WTC11 (cell line): Measurements from ENCODE around the gene REC8. TPM values are rescaled to one million over a fixed set of nuclear protein-coding genes. Genes with fewer than 3 reads are reported as not detected.

ENCODE experiments used
- EMX1 ChIP-seq: fragments of 250-450 bp; sonication (Bioruptor Pico); IDR thresholded peaks from 2 replicates; pipeline ENCODE4 v1.8.0; 2021; ENCODE audit warnings: mild to moderate bottlenecking
- IRF2 ChIP-seq: sonication (generic); formaldehyde crosslinking; IDR thresholded peaks from 2 replicates; pipeline ENCODE4 v1.8.0; 2022; ENCODE audit warnings: low read depth, missing genetic modification reagents, borderline replicate concordance
- NFE2L1 ChIP-seq: sonication (generic); formaldehyde crosslinking; IDR thresholded peaks from 2 replicates; pipeline ENCODE4 v1.8.1; 2023; ENCODE audit warnings: missing genetic modification reagents
- NR1H2 ChIP-seq: sonication (generic); formaldehyde crosslinking; IDR thresholded peaks from 2 replicates; pipeline ENCODE4 v1.9.0; 2021; ENCODE audit warnings: mild to moderate bottlenecking, moderate library complexity, missing genetic modification reagents
- RELA ChIP-seq: sonication (generic); formaldehyde crosslinking; IDR thresholded peaks from 2 replicates; pipeline ENCODE4 v1.8.1; 2022; ENCODE audit warnings: missing genetic modification reagents, mild to moderate bottlenecking, borderline replicate concordance
- SMAD3 ChIP-seq: sonication (generic); formaldehyde crosslinking; IDR thresholded peaks from 2 replicates; pipeline ENCODE4 v1.8.0; 2022; ENCODE audit warnings: missing genetic modification reagents, mild to moderate bottlenecking, borderline replicate concordance
- SMAD4 ChIP-seq: sonication (generic); formaldehyde crosslinking; IDR thresholded peaks from 2 replicates; pipeline ENCODE4 v1.8.0; 2022; ENCODE audit warnings: mild to moderate bottlenecking, missing genetic modification reagents
- TCF7 ChIP-seq: sonication (generic); formaldehyde crosslinking; IDR thresholded peaks from 2 replicates; pipeline ENCODE4 v1.8.0; 2022; ENCODE audit warnings: mild to moderate bottlenecking, low read depth, missing genetic modification reagents, moderate library complexity
- ZNF232 ChIP-seq: sonication (generic); formaldehyde crosslinking; IDR thresholded peaks from 2 replicates; pipeline ENCODE4 v1.8.0; 2022; ENCODE audit warnings: mild to moderate bottlenecking, missing genetic modification reagents
- ZNF317 ChIP-seq: sonication (generic); formaldehyde crosslinking; IDR thresholded peaks from 2 replicates; pipeline ENCODE4 v1.8.1; 2023; ENCODE audit warnings: low read depth, mild to moderate bottlenecking, moderate library complexity, missing genetic modification reagents, borderline replicate concordance
- ZNF671 ChIP-seq: fragments of 250-450 bp; sonication (Bioruptor Pico); IDR thresholded peaks from 2 replicates; pipeline ENCODE4 v1.8.0; 2021; ENCODE audit warnings: mild to moderate bottlenecking
- total RNA-seq: library from RNA; stranded (reverse); gene quantifications from 3 replicates; pipeline ENCODE4 v1.2.3, GENCODE V29; 2021
- TF ChIP-seq, protein P1 (sequence below): sonication (generic); formaldehyde crosslinking; IDR thresholded peaks from 2 replicates; pipeline ENCODE4 v1.8.1; 2023; ENCODE audit warnings: mild to moderate bottlenecking, moderate library complexity, missing genetic modification reagents
- TF ChIP-seq, protein P2 (sequence below): fragments of 250-450 bp; sonication (Bioruptor Pico); IDR thresholded peaks from 2 replicates; pipeline ENCODE4 v1.8.0; 2021; ENCODE audit warnings: mild to moderate bottlenecking
- TF ChIP-seq, protein P3 (sequence below): sonication (generic); formaldehyde crosslinking; IDR thresholded peaks from 2 replicates; pipeline ENCODE4 v1.8.1; 2023; ENCODE audit warnings: mild to moderate bottlenecking, missing genetic modification reagents
- TF ChIP-seq, protein P4 (sequence below): sonication (generic); formaldehyde crosslinking; IDR thresholded peaks from 2 replicates; pipeline ENCODE4 v1.8.1; 2022; ENCODE audit warnings: missing genetic modification reagents, borderline replicate concordance
- TF ChIP-seq, protein P5 (sequence below): fragments of 250-450 bp; sonication (Bioruptor Pico); IDR thresholded peaks from 2 replicates; pipeline ENCODE4 v2.1.2; 2022; ENCODE audit warnings: mild to moderate bottlenecking, moderate library complexity
- TF ChIP-seq, protein P6 (sequence below): sonication (generic); formaldehyde crosslinking; conservative IDR thresholded peaks from 2 replicates; pipeline ENCODE4 v1.8.1; 2022; ENCODE audit warnings: mild to moderate bottlenecking, missing genetic modification reagents
- TF ChIP-seq, protein P7 (sequence below): sonication (generic); formaldehyde crosslinking; IDR thresholded peaks from 2 replicates; pipeline ENCODE4 v1.8.1; 2022; ENCODE audit warnings: low read depth, missing genetic modification reagents, borderline replicate concordance
- TF ChIP-seq, protein P8 (sequence below): sonication (generic); formaldehyde crosslinking; IDR thresholded peaks from 2 replicates; pipeline ENCODE4 v1.8.0; 2023; ENCODE audit warnings: mild to moderate bottlenecking, missing genetic modification reagents
- TF ChIP-seq, protein P9 (sequence below): sonication (generic); formaldehyde crosslinking; IDR thresholded peaks from 2 replicates; pipeline ENCODE4 v1.8.0; 2022; ENCODE audit warnings: mild to moderate bottlenecking, missing genetic modification reagents
- TF ChIP-seq, protein P10 (sequence below): sonication (generic); formaldehyde crosslinking; conservative IDR thresholded peaks from 2 replicates; pipeline ENCODE4 v1.8.1; 2023; ENCODE audit warnings: mild to moderate bottlenecking, low read depth, missing genetic modification reagents, moderate library complexity

The REC8 gene
- total RNA-seq, 1 experiment from 2014 or later, result 32.2 TPM

DNA sequence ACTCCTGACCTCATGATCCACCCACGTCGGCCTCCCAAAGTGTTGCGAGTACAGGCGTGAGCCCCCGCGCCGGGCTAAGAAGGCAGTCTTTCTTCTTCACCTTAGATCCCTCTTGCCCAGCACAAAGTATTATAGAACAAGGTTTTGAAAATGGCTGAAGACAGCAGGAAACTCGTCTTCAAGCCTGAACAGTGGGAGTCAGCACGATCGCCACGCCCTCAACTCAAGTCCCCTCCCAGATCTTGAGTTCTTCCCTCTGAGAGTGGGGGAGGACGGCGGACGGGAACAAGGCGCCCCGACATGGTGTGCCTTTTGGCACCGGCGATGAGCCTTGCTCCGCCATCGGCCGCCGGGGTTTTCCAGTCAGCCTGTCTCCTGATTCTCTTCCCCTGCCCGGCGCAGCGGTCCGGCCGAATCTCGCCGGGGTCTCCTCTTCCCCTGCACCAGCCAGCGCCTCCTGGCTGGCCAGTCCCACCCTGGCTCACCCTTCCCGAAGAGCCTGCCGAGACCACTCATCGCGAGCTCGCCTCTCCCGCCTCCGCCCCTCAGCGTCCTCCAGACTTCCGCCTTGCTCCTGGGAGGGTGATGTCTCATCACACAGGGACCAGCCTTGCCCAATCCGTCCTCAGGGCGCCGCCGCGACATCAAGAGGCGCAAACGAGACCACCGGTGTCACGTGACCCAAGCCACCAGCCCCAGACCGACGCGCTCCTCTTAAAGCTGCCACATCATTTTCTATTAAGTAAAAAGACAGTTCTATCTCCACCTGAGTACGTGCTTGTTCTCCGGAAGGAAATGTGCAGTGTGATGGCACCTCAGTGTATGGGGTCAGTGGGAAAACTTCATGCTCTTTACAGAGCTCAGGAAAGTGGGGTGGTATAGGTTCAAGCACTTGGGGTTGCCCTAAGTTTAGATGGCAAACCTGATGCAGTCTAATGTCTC, 41.3 kb downstream of the REC8 start, which contains the start of gene CHMP4A (continued):
- TF ChIP-seq, protein P1, sequence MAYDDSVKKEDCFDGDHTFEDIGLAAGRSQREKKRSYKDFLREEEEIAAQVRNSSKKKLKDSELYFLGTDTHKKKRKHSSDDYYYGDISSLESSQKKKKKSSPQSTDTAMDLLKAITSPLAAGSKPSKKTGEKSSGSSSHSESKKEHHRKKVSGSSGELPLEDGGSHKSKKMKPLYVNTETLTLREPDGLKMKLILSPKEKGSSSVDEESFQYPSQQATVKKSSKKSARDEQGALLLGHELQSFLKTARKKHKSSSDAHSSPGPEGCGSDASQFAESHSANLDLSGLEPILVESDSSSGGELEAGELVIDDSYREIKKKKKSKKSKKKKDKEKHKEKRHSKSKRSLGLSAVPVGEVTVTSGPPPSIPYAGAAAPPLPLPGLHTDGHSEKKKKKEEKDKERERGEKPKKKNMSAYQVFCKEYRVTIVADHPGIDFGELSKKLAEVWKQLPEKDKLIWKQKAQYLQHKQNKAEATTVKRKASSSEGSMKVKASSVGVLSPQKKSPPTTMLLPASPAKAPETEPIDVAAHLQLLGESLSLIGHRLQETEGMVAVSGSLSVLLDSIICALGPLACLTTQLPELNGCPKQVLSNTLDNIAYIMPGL, result peak; percentile 70
- peak; percentile 73 for TF ChIP-seq ZNF232 (CRISPR knock-in tag)
- no peak for TF ChIP-seq IRF2
- TF ChIP-seq NR1H2 (CRISPR knock-in tag), result no peak
- TF ChIP-seq, protein P2, sequence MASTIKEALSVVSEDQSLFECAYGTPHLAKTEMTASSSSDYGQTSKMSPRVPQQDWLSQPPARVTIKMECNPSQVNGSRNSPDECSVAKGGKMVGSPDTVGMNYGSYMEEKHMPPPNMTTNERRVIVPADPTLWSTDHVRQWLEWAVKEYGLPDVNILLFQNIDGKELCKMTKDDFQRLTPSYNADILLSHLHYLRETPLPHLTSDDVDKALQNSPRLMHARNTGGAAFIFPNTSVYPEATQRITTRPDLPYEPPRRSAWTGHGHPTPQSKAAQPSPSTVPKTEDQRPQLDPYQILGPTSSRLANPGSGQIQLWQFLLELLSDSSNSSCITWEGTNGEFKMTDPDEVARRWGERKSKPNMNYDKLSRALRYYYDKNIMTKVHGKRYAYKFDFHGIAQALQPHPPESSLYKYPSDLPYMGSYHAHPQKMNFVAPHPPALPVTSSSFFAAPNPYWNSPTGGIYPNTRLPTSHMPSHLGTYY (CRISPR knock-in tag), result no peak
- TF ChIP-seq SMAD4 (CRISPR knock-in tag), result no peak
- TF ChIP-seq ZNF317 (CRISPR knock-in tag), result no peak
- TF ChIP-seq, protein P3, sequence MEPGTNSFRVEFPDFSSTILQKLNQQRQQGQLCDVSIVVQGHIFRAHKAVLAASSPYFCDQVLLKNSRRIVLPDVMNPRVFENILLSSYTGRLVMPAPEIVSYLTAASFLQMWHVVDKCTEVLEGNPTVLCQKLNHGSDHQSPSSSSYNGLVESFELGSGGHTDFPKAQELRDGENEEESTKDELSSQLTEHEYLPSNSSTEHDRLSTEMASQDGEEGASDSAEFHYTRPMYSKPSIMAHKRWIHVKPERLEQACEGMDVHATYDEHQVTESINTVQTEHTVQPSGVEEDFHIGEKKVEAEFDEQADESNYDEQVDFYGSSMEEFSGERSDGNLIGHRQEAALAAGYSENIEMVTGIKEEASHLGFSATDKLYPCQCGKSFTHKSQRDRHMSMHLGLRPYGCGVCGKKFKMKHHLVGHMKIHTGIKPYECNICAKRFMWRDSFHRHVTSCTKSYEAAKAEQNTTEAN (CRISPR knock-in tag), result peak; percentile 46; the same call in 1 of the 2 replicates
- TF ChIP-seq EMX1, result no peak
- TF ChIP-seq, protein P4, sequence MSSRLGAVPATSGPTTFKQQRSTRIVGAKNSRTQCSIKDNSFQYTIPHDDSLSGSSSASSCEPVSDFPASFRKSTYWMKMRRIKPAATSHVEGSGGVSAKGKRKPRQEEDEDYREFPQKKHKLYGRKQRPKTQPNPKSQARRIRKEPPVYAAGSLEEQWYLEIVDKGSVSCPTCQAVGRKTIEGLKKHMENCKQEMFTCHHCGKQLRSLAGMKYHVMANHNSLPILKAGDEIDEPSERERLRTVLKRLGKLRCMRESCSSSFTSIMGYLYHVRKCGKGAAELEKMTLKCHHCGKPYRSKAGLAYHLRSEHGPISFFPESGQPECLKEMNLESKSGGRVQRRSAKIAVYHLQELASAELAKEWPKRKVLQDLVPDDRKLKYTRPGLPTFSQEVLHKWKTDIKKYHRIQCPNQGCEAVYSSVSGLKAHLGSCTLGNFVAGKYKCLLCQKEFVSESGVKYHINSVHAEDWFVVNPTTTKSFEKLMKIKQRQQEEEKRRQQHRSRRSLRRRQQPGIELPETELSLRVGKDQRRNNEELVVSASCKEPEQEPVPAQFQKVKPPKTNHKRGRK, result no peak
- TF ChIP-seq, protein P5, sequence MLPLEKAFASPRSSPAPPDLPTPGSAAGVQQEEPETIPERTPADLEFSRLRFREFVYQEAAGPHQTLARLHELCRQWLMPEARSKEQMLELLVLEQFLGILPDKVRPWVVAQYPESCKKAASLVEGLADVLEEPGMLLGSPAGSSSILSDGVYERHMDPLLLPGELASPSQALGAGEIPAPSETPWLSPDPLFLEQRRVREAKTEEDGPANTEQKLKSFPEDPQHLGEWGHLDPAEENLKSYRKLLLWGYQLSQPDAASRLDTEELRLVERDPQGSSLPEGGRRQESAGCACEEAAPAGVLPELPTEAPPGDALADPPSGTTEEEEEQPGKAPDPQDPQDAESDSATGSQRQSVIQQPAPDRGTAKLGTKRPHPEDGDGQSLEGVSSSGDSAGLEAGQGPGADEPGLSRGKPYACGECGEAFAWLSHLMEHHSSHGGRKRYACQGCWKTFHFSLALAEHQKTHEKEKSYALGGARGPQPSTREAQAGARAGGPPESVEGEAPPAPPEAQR (CRISPR knock-in tag), result no peak
- TF ChIP-seq, protein P6, sequence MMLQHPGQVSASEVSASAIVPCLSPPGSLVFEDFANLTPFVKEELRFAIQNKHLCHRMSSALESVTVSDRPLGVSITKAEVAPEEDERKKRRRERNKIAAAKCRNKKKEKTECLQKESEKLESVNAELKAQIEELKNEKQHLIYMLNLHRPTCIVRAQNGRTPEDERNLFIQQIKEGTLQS (CRISPR knock-in tag), result no peak
- TF ChIP-seq, protein P7, sequence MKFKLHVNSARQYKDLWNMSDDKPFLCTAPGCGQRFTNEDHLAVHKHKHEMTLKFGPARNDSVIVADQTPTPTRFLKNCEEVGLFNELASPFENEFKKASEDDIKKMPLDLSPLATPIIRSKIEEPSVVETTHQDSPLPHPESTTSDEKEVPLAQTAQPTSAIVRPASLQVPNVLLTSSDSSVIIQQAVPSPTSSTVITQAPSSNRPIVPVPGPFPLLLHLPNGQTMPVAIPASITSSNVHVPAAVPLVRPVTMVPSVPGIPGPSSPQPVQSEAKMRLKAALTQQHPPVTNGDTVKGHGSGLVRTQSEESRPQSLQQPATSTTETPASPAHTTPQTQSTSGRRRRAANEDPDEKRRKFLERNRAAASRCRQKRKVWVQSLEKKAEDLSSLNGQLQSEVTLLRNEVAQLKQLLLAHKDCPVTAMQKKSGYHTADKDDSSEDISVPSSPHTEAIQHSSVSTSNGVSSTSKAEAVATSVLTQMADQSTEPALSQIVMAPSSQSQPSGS (CRISPR knock-in tag), result no peak
- TF ChIP-seq, protein P8, sequence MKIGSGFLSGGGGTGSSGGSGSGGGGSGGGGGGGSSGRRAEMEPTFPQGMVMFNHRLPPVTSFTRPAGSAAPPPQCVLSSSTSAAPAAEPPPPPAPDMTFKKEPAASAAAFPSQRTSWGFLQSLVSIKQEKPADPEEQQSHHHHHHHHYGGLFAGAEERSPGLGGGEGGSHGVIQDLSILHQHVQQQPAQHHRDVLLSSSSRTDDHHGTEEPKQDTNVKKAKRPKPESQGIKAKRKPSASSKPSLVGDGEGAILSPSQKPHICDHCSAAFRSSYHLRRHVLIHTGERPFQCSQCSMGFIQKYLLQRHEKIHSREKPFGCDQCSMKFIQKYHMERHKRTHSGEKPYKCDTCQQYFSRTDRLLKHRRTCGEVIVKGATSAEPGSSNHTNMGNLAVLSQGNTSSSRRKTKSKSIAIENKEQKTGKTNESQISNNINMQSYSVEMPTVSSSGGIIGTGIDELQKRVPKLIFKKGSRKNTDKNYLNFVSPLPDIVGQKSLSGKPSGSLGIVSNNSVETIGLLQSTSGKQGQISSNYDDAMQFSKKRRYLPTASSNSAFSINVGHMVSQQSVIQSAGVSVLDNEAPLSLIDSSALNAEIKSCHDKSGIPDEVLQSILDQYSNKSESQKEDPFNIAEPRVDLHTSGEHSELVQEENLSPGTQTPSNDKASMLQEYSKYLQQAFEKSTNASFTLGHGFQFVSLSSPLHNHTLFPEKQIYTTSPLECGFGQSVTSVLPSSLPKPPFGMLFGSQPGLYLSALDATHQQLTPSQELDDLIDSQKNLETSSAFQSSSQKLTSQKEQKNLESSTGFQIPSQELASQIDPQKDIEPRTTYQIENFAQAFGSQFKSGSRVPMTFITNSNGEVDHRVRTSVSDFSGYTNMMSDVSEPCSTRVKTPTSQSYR (CRISPR knock-in tag), result peak; percentile 80; the same call in 1 of the 2 replicates
- peak; percentile 51; the same call in 1 of the 2 replicates for TF ChIP-seq NFE2L1 (CRISPR knock-in tag)
- TF ChIP-seq TCF7 (CRISPR knock-in tag), result no peak
- TF ChIP-seq, protein P9, sequence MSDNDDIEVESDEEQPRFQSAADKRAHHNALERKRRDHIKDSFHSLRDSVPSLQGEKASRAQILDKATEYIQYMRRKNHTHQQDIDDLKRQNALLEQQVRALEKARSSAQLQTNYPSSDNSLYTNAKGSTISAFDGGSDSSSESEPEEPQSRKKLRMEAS (CRISPR knock-in tag), result peak; percentile 91
- TF ChIP-seq SMAD3 (CRISPR knock-in tag), result no peak
- TF ChIP-seq RELA (CRISPR knock-in tag), result 0 out of 2 replicates have a peak, but pooled peaks have one; percentile 45
- no peak for TF ChIP-seq ZNF671 (CRISPR knock-in tag)
- TF ChIP-seq, protein P10, sequence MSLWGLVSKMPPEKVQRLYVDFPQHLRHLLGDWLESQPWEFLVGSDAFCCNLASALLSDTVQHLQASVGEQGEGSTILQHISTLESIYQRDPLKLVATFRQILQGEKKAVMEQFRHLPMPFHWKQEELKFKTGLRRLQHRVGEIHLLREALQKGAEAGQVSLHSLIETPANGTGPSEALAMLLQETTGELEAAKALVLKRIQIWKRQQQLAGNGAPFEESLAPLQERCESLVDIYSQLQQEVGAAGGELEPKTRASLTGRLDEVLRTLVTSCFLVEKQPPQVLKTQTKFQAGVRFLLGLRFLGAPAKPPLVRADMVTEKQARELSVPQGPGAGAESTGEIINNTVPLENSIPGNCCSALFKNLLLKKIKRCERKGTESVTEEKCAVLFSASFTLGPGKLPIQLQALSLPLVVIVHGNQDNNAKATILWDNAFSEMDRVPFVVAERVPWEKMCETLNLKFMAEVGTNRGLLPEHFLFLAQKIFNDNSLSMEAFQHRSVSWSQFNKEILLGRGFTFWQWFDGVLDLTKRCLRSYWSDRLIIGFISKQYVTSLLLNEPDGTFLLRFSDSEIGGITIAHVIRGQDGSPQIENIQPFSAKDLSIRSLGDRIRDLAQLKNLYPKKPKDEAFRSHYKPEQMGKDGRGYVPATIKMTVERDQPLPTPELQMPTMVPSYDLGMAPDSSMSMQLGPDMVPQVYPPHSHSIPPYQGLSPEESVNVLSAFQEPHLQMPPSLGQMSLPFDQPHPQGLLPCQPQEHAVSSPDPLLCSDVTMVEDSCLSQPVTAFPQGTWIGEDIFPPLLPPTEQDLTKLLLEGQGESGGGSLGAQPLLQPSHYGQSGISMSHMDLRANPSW (CRISPR knock-in tag), result no peak
